Effector memory CD8-positive, alpha-beta T cell (primary cell): ENCODE data around the gene RAB6A.

Experiments used
- ATAC-seq: fragments of 150-1000 bp; cut with Tn5 transposase; replicated peaks from 2 replicates; pipeline ENCODE4 v1.10.0; 2021; ENCODE audit warnings: mild to moderate bottlenecking, moderate library complexity
- DNase-seq, 3 experiments: peaks; one replicate each; pipeline ENCODE4 v3.0.0; 2021
- H3K27ac Mint-ChIP-seq, 2 donors: one replicate each; pipeline ENCODE4 v1.8.0; 2022; ENCODE audit warnings: mild to moderate bottlenecking in 2 of 2, mixed read lengths in 2 of 2, moderate library complexity in 2 of 2
- H3K27me3 Mint-ChIP-seq, 2 donors: one replicate each; pipeline ENCODE4 v1.8.0; 2022; ENCODE audit warnings: mixed read lengths in 2 of 2
- H3K36me3 Mint-ChIP-seq: one replicate; pipeline ENCODE4 v1.8.0; 2022; ENCODE audit warnings: mild to moderate bottlenecking, moderate library complexity, mixed read lengths; ENCODE audit not compliant: insufficient read depth
- H3K4me1 Mint-ChIP-seq, 2 donors: one replicate each; pipeline ENCODE4 v1.8.0; 2022; ENCODE audit warnings: low read depth in 2 of 2, mixed read lengths in 2 of 2
- H3K4me3 Mint-ChIP-seq, 2 donors: one replicate each; pipeline ENCODE4 v1.8.0; 2022; ENCODE audit warnings: mild to moderate bottlenecking in 2 of 2, mixed read lengths in 2 of 2, moderate library complexity in 2 of 2
- H3K9me3 Mint-ChIP-seq, 2 donors: one replicate each; pipeline ENCODE4 v1.8.0; 2022; ENCODE audit warnings: mixed read lengths in 2 of 2

Gene RAB6A

DNA sequence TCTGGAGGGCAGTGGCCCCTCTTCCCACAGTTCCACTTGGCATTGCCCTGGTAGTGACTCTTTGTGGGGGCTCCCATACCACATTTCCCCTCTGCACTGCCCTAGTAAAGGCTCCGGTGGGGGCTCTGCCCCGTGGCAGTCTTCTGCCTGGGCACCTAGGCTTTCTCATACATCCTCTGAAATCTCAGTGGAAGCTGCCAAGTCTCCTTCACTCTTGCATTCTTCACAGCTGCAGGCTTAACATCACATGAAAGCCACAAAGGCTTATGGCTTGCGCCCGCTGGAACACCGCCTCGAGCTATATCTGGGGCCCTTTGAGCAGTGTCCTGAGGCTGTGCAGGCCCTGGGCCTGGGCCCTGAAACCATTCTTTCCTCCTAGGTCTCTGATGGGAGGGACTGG, 89.2 kb downstream of the RAB6A start:
- ATAC-seq (no peak), DNase-seq (no peak)
- H3K27me3 Mint-ChIP-seq = no peaks in the 10 kb centered on the region
- no peaks in the 10 kb centered on the region for H3K9me3 Mint-ChIP-seq
- H3K27ac Mint-ChIP-seq = peak overlapping the region in 1 of 2 donors; percentile 39
- no peak overlapping the region for H3K4me3 Mint-ChIP-seq
- H3K36me3 Mint-ChIP-seq = peaks cover 7% of the 10 kb centered on the region
- H3K4me1 Mint-ChIP-seq = peaks cover 0 to 4% of the 10 kb centered on the region in 2 donors

DNA sequence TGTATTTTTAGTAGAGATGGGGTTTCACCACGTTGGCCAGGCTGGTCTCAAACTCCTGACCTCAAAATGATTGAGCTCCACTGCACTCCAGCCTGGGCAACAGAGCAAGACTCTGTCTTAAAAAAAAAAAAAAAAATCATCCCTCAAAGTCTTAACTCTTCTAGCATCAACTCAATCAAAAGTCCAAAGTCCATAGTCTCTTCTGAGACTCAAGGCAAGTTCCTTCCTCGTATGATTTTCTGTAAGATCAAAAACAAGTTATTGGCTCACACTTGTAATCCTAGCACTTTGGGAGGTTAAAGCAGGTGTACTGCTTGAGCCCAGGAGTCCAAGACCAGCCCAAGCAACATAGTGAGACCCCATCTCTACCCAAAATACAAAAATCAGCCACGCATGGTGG, 90.1 kb downstream of the RAB6A start:
- Mint-ChIP-seq H3K4me1 (peaks cover 0 to 4% of the 10 kb centered on the region in 2 donors), H3K27ac (no peak overlapping the region), H3K9me3 (no peaks in the 10 kb centered on the region), H3K27me3 (no peaks in the 10 kb centered on the region), H3K36me3 (peaks cover 2% of the 10 kb centered on the region), H3K4me3 (no peak overlapping the region)
- DNase-seq (no peak), ATAC-seq (no peak)

DNA sequence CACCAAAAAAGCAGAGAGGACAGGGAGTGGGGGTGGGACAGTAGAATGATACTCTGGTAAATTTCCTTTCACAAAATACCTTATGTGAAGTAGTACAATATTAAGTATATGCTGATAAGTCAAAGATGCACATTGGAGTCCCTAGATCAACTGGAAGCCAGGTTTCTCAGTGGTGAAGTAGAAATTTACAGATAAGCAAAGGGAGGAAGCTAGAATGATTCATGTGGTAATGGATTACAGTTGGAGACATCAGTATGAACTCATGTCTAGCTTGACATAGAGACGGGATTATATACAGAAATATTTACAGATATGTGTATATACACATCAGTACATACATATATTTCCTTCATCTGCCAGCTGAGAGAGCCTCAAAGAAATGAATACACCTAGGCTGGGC, 93.0 kb downstream of the RAB6A start:
- Mint-ChIP-seq H3K9me3 (no peaks in the 10 kb centered on the region), H3K27ac (no peak overlapping the region), H3K27me3 (no peaks in the 10 kb centered on the region), H3K4me1 (peaks cover 4 to 6% of the 10 kb centered on the region in 2 donors), H3K36me3 (peaks cover 2% of the 10 kb centered on the region), H3K4me3 (no peak overlapping the region)
- ATAC-seq (no peak), DNase-seq (no peak)

- no peak for ATAC-seq
- Mint-ChIP-seq H3K9me3 (no peaks in the 10 kb centered on the region), H3K27me3 (no peaks in the 10 kb centered on the region), H3K27ac (peak overlapping the region in 1 of 2 donors; percentile 65), H3K36me3 (no peaks in the 10 kb centered on the region), H3K4me3 (no peak overlapping the region), H3K4me1 (peaks cover 7 to 10% of the 10 kb centered on the region in 2 donors)
- no peak for DNase-seq
Measured at GRCh38 chr11:73664877-73665276, 96.0 kb downstream of the RAB6A start.

DNA sequence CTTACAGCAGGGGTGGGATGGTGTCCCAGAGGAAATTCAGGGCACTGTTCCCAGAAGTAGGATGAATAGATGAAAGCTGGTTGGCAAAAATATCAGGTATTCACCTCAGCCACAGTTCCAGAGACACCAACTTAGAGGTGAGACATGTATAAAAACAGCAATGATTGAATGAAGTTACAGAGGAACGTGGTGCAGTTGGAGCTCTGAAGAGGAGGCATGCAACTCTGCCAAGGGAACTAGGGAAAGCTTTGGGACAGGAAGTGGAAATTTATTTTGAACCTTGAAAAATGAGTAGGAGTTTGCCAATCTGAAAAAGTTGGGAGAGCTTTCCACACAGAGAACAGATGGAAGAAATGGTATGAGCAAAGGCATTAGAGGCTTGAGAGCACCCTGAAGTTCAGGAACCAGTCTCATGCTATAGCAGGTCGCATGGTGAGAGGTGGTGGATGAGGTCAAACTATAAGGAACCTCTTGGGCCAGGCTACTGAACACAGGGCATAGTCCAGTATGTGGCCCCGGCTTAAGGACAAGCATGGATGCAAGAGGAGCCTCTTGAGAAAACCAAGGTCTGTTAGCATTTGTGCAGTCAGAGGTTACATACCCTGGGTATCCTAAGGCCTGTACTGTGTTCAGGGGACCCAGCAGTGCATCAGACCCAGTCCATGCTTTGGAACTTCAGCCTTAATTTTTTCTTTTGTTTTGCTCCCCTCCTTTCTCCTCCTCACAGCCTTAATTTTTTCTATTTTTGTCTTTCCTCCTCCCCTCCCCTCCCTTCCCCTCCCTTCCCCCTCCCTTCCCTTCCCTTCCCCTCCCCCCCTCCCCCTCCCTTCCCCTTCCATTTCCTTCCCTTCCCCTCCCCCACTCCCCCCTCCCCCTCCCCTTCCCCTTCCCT, 97.0 kb downstream of the RAB6A start:
- DNase-seq (no peak), ATAC-seq (no peak)
- Mint-ChIP-seq H3K27ac (peak overlapping the region in 1 of 2 donors; percentile 65), H3K9me3 (no peaks in the 10 kb centered on the region), H3K36me3 (no peaks in the 10 kb centered on the region), H3K27me3 (no peaks in the 10 kb centered on the region), H3K4me1 (peaks cover 7 to 10% of the 10 kb centered on the region in 2 donors), H3K4me3 (no peak overlapping the region)

DNA sequence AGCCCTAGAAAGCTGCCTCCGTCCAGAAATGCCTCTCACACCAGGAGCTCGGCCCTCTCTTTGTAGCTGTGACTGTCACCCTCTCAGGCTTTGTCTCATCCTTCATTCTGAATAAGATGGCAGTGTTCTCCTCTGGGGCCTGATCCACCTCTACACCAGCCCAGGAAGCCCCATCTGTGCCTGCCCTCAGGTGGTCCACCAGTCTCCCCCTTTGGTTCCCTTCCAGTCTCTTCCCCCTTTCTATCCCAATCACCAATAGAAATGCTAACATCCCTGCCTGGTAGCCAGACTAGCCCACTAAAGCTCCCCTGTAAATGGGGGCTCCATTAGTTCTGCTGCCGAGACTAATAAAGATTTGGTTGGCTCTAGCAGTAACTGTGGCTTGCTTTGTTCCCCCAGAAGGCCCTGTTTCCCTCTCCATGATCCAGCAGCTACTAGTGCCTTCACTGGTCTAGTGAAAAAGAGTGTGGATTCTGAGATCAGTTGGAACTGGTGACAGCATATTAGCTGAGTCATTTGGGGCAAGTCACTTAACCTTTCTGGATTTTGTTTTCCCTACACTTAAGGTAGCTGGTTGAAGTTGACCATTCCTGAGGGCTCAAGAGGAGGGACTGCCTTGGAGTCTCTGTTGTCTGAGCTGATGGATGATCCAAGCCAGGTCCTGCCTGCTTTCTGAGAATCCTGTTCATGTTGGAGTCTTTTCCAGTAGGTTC, 98.3 kb downstream of the RAB6A start:
- no peak for DNase-seq
- ATAC-seq = no peak
- Mint-ChIP-seq H3K36me3 (no peaks in the 10 kb centered on the region), H3K9me3 (no peaks in the 10 kb centered on the region), H3K27ac (no peak overlapping the region), H3K4me3 (no peak overlapping the region), H3K27me3 (no peaks in the 10 kb centered on the region), H3K4me1 (peaks cover 7 to 10% of the 10 kb centered on the region in 2 donors)

GRCh38 chr11:73661035-73661628, 99.7 kb downstream of the RAB6A start:
- Mint-ChIP-seq H3K9me3 (no peaks in the 10 kb centered on the region), H3K4me3 (peak overlapping the region; percentile 7 to 42), H3K36me3 (peaks cover 5% of the 10 kb centered on the region), H3K4me1 (peaks cover 7 to 10% of the 10 kb centered on the region in 2 donors), H3K27me3 (no peaks in the 10 kb centered on the region), H3K27ac (peak overlapping the region in 1 of 2 donors; percentile 78)
- ATAC-seq (peak; percentile 98), DNase-seq (peak; percentile 80 to 85 (median 80))

DNA sequence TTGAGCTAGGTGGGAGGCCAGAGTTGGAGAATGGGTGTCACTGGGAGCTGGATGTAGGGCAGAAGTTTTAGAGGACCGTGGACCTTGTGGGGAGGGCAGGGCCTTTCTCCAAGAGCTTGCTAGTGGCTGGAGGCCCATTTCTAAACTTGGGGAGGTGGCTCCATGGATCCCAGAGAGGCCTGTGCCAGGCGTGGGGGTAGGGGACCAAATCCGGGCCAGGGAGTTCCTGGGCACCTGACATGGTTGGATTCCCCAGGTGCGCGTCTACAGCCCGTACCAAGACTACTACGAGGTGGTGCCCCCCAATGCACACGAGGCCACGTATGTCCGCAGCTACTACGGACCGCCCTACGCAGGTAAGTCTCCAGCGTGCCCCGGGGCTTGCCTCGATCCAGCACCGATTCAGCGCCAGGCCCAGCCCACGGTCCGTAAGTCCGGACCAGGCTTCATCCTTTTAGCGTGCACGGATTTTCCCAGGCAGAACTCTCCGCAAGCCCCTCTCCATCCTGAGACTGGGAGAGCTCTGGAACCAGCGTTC, 100.3 kb downstream of the RAB6A start:
- peaks cover 7 to 9% of the 10 kb centered on the region in 2 donors for H3K4me1 Mint-ChIP-seq
- ATAC-seq (peak; percentile 30), DNase-seq (no peak)
- no peaks in the 10 kb centered on the region for H3K27me3 Mint-ChIP-seq
- H3K27ac Mint-ChIP-seq = no peak overlapping the region
- peaks cover 5% of the 10 kb centered on the region for H3K36me3 Mint-ChIP-seq
- no peaks in the 10 kb centered on the region for H3K9me3 Mint-ChIP-seq
- H3K4me3 Mint-ChIP-seq = peak overlapping the region; percentile 7 to 42

DNA sequence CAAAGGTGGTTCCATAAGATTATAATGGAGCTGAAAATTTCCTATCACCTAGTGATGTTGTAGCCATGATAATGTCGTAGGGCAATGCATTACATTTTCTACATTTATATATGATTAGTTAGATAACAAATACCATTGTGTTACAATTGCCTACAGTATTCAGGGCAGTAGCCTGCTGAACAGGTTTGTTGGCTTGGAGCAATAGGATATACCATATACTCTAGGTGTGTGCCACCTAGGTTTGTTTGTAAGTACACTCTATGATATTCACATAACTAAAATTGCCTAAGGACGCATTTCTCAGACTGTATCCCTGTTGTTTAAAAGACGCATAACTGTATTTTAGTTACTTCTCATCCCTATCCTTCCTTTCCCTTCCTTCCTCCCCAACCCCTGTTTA, 100.9 kb downstream of the RAB6A start:
- Mint-ChIP-seq H3K27ac (no peak overlapping the region), H3K4me3 (peak overlapping the region in 1 of 2 donors; percentile 42), H3K4me1 (peaks cover 7 to 9% of the 10 kb centered on the region in 2 donors), H3K9me3 (no peaks in the 10 kb centered on the region), H3K27me3 (no peaks in the 10 kb centered on the region), H3K36me3 (peaks cover 5% of the 10 kb centered on the region)
- no peak for ATAC-seq
- no peak for DNase-seq

DNA sequence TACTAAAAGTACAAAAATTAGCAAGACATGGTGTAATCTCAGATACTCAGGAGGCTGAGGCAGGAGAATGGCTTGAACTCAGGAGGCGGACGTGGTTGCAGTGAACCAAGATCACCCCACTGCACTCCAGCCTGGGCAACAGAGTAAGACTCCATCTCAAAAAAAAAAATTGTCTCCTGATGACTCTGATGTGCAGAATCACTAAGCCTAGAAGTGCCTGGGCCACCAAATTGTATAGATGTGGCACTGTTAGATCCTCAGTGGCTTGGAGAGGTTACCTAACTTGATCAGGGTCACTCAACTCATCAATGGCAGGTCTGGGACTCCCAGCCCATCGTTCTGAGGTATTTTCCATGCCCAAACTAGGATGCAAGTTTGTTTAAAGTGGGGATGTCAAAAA, 103.9 kb downstream of the RAB6A start:
- no peaks in the 10 kb centered on the region for H3K9me3 Mint-ChIP-seq
- no peaks in the 10 kb centered on the region for H3K27me3 Mint-ChIP-seq
- DNase-seq = no peak
- no peak overlapping the region for H3K4me3 Mint-ChIP-seq
- no peak overlapping the region for H3K27ac Mint-ChIP-seq
- no peak for ATAC-seq
- H3K36me3 Mint-ChIP-seq = peaks cover 9% of the 10 kb centered on the region
- H3K4me1 Mint-ChIP-seq = peaks cover 4 to 6% of the 10 kb centered on the region in 2 donors

GRCh38 chr11:73655686-73656085, 105.2 kb downstream of the RAB6A start:
- ATAC-seq (no peak), DNase-seq (no peak)
- H3K27me3 Mint-ChIP-seq = no peaks in the 10 kb centered on the region
- peaks cover under 1 to 4% of the 10 kb centered on the region in 2 donors for H3K4me1 Mint-ChIP-seq
- H3K4me3 Mint-ChIP-seq = no peak overlapping the region
- no peaks in the 10 kb centered on the region for H3K9me3 Mint-ChIP-seq
- peaks cover 9% of the 10 kb centered on the region for H3K36me3 Mint-ChIP-seq
- no peak overlapping the region for H3K27ac Mint-ChIP-seq

DNA sequence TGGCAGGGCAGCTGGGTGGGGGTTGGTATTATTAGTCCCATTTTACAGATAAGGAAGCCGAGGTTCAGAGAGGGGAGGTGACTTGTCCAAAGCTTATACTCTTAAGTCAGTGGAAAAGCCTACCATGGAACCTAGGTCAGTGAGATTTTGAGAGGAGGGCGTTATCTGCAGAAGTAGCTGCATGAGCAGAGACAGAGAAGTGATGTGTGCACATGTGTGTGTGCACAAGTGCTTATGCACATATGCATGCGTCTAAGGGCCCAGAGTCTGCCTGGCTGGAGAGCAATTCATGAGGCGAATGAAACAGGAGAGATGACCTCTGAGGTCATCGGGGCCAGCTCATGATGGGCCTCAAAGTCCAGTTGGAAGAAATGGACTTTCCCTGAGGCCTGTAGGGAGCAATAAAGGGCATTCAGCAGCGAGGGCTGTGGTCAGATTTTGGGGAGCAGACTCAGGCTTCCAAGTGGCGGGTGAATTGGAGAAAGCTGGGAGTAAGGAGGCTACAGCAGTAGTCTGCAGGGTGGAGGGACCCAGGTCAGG, 106.3 kb downstream of the RAB6A start:
- no peaks in the 10 kb centered on the region for H3K27me3 Mint-ChIP-seq
- DNase-seq = no peak
- peaks cover 9% of the 10 kb centered on the region for H3K36me3 Mint-ChIP-seq
- no peak for ATAC-seq
- no peaks in the 10 kb centered on the region for H3K9me3 Mint-ChIP-seq
- H3K4me3 Mint-ChIP-seq = no peak overlapping the region
- no peak overlapping the region for H3K27ac Mint-ChIP-seq
- H3K4me1 Mint-ChIP-seq = no peaks in the 10 kb centered on the region

- no peaks in the 10 kb centered on the region for H3K27me3 Mint-ChIP-seq
Measured at GRCh38 chr11:73653996-73654395, 106.9 kb downstream of the RAB6A start.

More at GRCh38 chr11:73653996-73654395, 106.9 kb downstream of the RAB6A start:
- H3K9me3 Mint-ChIP-seq = no peaks in the 10 kb centered on the region
- peaks cover 0 to 4% of the 10 kb centered on the region in 2 donors for H3K4me1 Mint-ChIP-seq
- H3K27ac Mint-ChIP-seq = no peak overlapping the region
- H3K4me3 Mint-ChIP-seq = no peak overlapping the region
- DNase-seq (no peak), ATAC-seq (no peak)
- H3K36me3 Mint-ChIP-seq = peaks cover 9% of the 10 kb centered on the region
